ENCODE results near the gene PGM1. TPM values are rescaled to one million over a fixed set of nuclear protein-coding genes. Genes with fewer than 3 reads are reported as not detected.

PGM1 gene
- total and polyA plus RNA-seq, 2 of the 4 experiments (the other 2 are of a cell fraction) = 42.6 to 94.5 TPM

DNA sequence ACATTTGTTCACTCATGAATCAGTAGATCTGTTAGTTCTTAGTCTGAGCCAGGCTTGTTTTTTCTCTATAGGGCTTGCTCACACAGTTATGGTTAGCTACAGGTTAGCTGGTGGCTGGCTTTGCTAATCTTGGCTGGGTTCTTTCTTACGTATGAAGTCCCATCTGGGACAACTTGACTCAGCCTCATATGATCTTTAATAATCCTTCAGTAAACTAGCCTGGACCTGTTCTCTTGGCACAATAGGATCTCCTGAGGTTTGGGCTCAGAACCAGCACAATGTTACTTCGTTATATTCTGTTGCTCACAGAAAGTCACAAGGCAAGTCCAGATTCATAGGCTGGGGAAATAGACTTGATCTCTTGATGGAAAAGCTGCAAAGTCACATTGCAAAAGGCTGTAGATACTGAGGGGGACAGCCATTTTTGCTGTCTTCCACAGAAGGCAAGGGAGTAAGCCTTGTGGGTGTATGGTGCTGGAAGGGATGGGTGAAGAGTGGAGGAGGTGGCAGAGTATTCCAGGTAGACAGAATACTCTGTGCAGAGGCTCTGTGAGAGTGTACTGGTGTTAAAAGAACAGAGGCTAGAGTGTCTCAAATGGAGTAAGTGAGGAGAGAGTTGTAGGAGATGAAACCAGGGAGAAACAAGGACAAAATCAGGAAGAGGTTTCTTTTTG, 45.5 kb upstream of the PGM1 start:
- no peak overlapping the region for H4K5ac ChIP-seq (ENCODE audit: low read depth, low read length)
- H3K56ac ChIP-seq (ENCODE audit: extremely low read depth, insufficient read depth, low read length) = no peak overlapping the region
- peaks cover 5% of the 10 kb centered on the region for H3K9me1 ChIP-seq (ENCODE audit: insufficient read depth, low read length)
- no peak overlapping the region for H4K8ac ChIP-seq (ENCODE audit: low read depth in 2 of 2, low read length in 2 of 2)
- H3K27ac ChIP-seq (ENCODE audit: insufficient read depth, low read length) = no peak overlapping the region
- H2AK9ac ChIP-seq (replicated peaks; ENCODE audit: low read depth, low read length, poor library complexity) = no peak overlapping the region
- no peak overlapping the region for H2AK5ac ChIP-seq (ENCODE audit: low read depth, low read length)
- no peak overlapping the region for H2AFZ ChIP-seq (replicated peaks; ENCODE audit: low read length, poor library complexity)
- no peaks in the 10 kb centered on the region for H4K20me1 ChIP-seq (ENCODE audit: insufficient read depth, low read length)
- H3K23ac ChIP-seq (ENCODE audit: low read depth, low read length) = no peak overlapping the region
- no peak for TF ChIP-seq MXI1 (IDR thresholded peaks at IDR 0.05; ENCODE audit: borderline replicate concordance, low read depth, low read length)
- no peak for TF ChIP-seq POLR2A (IDR thresholded peaks at IDR 0.05; ENCODE audit: low read depth, low read length)
- H3K4me2 ChIP-seq (ENCODE audit: low read depth, low read length) = no peak overlapping the region
- H4K91ac ChIP-seq (ENCODE audit: insufficient read depth, low read depth, low read length) = no peak overlapping the region
- no peaks in the 10 kb centered on the region for H3K36me3 ChIP-seq (ENCODE audit: control insufficient read depth, insufficient read depth, low read length)
- H2BK20ac ChIP-seq (ENCODE audit: low read depth, low read length) = no peak overlapping the region
- POLR2A ChIA-PET (ENCODE audit: unreplicated experiment) = no interaction called here
- WGBS, 2 experiments (ENCODE audit: extremely low coverage in 2 of 2, insufficient read length in 1 of 2) = 100% methylated on average over 1 of the region's 2 CpGs; no CpG with 5 or more reads in 1 of the 2 experiments
- no peaks in the 10 kb centered on the region for H3K9me3 ChIP-seq (ENCODE audit: control insufficient read depth, insufficient read depth, low read length)
- BruUV-seq (replicated peaks) = no TSS peak
- peak overlapping the region; percentile 1 for H2BK5ac ChIP-seq (ENCODE audit: low read depth, low read length, poor library complexity, severe bottlenecking)
- H3K4me3 ChIP-seq (ENCODE audit: insufficient read depth, low read depth, low read length) = no peak overlapping the region
- dilution Hi-C loops (cut with HindIII; ENCODE audit: low sequenced_read_pairs, unreplicated experiment) (no loop called here), in situ Hi-C loops (cut with MboI; ENCODE audit: low sequenced_read_pairs) (loop anchor here (25.0 kb wide), 1 partner anchor 710 kb away; no protein-coding TSS in a partner anchor), intact Hi-C loops (cut with micrococcal nuclease) (no loop called here)
- DNase-seq (peak; percentile 34), ATAC-seq (ENCODE audit: low read depth) (no peak; the same call in 1 of the 2 replicates)
- CTCF ChIA-PET = interaction anchor here (1.3 kb wide), 1 partner anchor 9 kb away, joined by 8 read pairs; no protein-coding TSS in a partner anchor
- H3K14ac ChIP-seq (replicated peaks; ENCODE audit: low read depth, low read length) = no peak overlapping the region
- H3K18ac ChIP-seq (ENCODE audit: low read depth, low read length) = no peak overlapping the region
- H3K9ac ChIP-seq (ENCODE audit: low read depth, low read length) = no peak overlapping the region
- H3K4me1 ChIP-seq (ENCODE audit: control insufficient read depth, insufficient read depth, low read length) = no peaks in the 10 kb centered on the region
- no peaks in the 10 kb centered on the region for H3K27me3 ChIP-seq (ENCODE audit: control insufficient read depth, insufficient read depth, low read length)
- no peak overlapping the region for H3K4ac ChIP-seq (ENCODE audit: low read depth, low read length)
- H3K79me1 ChIP-seq (ENCODE audit: low read depth in 1 of 2, low read length in 2 of 2) = no peaks in the 10 kb centered on the region
- no peak overlapping the region for H2BK15ac ChIP-seq (ENCODE audit: low read depth, low read length)
- H2BK120ac ChIP-seq (ENCODE audit: low read depth, low read length) = no peak overlapping the region

Data from IMR-90 (cell line).